KG1 (cell line): ENCODE data around the gene TMF1.

Experiments used
- DNase-seq: peaks from one replicate; lab custom pipeline; 2025; lab: John Stamatoyannopoulos, UW

The TMF1 gene, protein sequence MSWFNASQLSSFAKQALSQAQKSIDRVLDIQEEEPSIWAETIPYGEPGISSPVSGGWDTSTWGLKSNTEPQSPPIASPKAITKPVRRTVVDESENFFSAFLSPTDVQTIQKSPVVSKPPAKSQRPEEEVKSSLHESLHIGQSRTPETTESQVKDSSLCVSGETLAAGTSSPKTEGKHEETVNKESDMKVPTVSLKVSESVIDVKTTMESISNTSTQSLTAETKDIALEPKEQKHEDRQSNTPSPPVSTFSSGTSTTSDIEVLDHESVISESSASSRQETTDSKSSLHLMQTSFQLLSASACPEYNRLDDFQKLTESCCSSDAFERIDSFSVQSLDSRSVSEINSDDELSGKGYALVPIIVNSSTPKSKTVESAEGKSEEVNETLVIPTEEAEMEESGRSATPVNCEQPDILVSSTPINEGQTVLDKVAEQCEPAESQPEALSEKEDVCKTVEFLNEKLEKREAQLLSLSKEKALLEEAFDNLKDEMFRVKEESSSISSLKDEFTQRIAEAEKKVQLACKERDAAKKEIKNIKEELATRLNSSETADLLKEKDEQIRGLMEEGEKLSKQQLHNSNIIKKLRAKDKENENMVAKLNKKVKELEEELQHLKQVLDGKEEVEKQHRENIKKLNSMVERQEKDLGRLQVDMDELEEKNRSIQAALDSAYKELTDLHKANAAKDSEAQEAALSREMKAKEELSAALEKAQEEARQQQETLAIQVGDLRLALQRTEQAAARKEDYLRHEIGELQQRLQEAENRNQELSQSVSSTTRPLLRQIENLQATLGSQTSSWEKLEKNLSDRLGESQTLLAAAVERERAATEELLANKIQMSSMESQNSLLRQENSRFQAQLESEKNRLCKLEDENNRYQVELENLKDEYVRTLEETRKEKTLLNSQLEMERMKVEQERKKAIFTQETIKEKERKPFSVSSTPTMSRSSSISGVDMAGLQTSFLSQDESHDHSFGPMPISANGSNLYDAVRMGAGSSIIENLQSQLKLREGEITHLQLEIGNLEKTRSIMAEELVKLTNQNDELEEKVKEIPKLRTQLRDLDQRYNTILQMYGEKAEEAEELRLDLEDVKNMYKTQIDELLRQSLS

DNA sequence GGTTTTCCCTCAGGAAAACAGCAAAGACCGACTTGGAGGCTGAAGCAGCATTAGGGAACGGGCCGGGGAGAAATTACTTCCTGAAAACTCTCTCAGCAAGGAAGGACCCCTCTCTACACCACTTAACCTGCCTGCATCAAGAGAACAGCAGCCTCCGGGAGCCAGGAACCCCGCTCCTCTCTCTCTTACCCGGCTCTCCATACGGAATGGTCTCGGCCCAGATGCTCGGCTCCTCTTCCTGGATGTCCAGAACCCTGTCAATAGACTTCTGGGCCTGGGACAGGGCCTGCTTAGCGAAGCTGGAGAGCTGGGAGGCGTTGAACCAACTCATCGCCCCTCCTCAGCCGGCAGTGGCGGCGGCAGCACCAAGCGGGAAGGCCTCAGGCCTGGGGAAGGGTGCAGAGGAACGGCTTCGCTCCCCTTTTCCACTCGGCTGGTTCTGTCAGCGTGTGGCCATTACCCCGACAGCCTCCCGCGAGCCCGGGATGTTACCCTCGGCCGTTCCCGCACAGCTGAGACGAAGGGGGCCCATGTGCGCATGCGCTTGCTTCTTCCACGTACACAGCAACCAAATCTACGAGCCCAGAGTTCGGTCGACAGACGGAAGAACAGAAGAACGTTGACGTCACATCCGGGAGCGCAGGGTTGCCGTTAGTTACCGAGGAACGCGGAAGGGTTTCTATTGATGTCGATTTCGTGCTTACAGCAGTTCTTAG lies at the start of gene TMF1:
Gene TMF1, minus strand, starts transcription at position 578 of the 716 bp plus-strand sequence. Its CDS starts 247 bp downstream, at position 331.
- no peak for DNase-seq

GRCh38 chr3:69099576-69099975 lies 47.4 kb upstream of the TMF1 start:
- no peak for DNase-seq

GRCh38 chr3:69097407-69098086 lies 45.4 kb upstream of the TMF1 start:
- DNase-seq: no peak

DNA sequence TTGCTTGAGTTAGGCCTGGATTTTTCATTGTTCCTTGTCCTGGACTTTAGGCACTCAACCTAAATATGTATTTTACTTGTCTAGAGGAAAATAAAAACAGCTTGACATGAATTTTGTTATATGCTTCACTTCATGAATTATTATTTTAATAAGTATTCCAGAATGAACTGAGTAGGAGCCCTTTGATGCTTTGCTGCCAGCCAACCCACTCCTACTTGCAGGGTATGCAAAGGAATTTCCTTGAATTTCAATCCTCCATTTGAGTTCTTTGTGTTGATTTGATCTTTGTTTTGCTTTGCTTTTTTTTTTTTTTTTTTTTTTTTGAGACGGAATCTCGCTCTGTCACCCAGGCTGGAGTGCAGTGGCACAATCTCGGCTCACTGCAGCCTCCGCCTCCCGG lies 44.2 kb upstream of the TMF1 start:
- no peak for DNase-seq

GRCh38 chr3:69095636-69096035 lies 43.5 kb upstream of the TMF1 start:
- DNase-seq: no peak

- DNase-seq: peak; percentile 46
These were observed 42.5 kb upstream of the TMF1 start for GRCh38 chr3:69094467-69095205.

- DNase-seq: peak; percentile 71
These were observed 39.9 kb upstream of the TMF1 start for GRCh38 chr3:69092030-69092516.

DNA sequence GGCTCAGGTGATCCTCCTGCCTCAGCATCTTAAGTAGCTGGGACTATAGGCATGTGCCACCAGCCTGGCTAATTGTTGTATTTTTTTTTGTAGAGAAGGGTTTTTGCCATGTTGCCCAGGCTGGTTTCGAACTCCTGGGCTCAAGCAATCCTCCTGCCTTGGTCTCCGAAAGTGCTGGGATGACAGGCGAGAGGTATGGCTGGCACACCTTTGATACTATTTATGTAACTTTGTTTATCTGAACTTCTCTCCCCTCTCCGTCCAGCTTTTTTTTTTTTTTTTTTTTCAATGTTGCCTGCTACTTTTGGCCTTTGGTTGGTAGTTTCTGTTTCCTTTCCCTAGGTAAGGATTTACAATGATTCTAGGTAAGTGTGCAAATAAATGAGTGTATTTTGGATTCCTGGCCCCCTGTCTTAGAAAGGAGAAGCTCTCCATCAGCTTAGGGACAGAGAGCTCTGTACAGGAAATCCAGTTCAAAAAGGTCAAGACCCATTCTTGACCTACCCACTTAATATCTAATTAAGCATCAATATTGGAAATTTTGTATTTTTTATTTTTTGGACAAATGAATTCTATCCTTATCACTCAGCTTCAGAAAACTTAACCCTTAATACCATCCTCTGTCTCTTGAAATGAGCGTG lies 39.4 kb upstream of the TMF1 start:
- no peak for DNase-seq

GRCh38 chr3:69090021-69090420 lies 37.9 kb upstream of the TMF1 start:
- DNase-seq: no peak

DNA sequence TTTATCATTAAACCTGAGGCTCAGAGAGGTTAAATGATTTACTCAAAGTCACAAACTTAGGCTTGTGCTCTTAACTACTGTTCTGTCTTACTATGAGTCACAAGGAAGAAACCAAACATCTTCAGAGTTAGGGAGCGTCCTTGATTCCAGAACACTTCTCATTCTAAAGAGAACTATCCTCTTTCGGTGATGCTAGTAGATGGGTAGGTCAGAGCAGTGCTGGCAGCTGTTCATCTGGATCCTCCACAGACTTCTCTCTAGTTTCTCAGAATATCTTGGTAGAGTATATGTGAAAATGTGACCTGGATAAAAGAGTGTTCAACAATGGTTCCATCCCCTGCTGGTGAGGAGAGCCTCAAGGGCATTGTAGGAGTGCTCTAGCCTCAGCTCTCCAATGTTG lies 35.9 kb upstream of the TMF1 start:
- DNase-seq: no peak

GRCh38 chr3:69087030-69087791 lies 35.1 kb upstream of the TMF1 start:
- DNase-seq: no peak

- DNase-seq: peak; percentile 63
These were observed 33.9 kb upstream of the TMF1 start for GRCh38 chr3:69085833-69086722.

DNA sequence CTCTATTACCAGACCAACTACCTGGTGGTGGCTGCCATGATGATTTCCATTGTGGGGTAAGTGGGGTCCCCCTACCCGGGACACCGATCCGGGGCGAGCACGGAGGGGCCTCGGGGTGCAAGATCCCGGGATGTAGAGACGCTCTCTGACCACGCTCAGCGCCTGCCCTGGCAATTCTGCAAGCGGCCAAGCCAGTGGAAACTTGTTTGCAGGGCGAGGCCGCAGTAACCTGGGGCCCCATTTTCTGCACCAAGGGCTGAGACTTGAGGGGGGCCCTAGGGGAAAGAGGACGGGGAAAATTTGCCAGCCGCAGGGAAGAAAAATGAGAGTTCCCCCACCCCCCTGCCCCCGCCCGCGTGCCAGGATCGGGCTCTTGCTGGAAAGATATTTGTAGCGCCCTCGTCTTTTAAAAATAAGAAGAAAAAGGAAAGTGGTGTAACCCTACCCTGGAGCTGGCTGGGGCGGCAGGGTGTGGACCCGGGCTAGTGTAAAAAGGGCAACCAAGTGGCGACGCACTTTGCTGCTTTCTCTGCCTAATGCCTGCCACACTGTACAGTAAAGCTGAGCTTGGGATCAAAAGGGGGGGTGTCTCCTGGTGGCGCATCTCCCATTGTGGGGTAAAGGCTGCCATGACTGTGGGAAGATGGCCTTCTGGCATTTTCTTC lies 33.2 kb upstream of the TMF1 start:
- no peak for DNase-seq

- DNase-seq: peak; percentile 89
These were observed 32.4 kb upstream of the TMF1 start, which contains the start of gene ARL6IP5 for GRCh38 chr3:69084326-69085167. TSS of gene ARL6IP5 (plus strand) at chr3:69084937. CDS start at chr3:69085048, 111 bp downstream.

DNA sequence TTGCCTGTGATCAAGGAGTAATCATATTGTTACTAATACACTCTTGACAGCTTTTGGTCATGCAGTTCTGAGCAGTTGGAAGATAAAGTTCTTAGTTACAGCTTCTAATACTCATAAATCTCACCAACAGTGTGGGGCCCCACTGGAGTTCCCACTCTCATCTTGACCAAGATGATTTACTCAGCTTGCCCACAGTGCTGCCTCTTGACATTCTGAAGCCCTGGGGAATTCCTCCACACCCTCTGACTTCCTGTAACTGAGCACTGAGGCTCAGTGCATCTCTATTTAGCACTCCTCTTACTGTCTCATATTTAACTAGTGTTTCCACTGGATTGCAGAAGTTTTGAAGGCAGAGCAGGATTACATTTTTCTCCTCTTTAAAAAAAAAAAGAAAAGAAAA lies 30.7 kb upstream of the TMF1 start:
- DNase-seq: peak; percentile 66

DNA sequence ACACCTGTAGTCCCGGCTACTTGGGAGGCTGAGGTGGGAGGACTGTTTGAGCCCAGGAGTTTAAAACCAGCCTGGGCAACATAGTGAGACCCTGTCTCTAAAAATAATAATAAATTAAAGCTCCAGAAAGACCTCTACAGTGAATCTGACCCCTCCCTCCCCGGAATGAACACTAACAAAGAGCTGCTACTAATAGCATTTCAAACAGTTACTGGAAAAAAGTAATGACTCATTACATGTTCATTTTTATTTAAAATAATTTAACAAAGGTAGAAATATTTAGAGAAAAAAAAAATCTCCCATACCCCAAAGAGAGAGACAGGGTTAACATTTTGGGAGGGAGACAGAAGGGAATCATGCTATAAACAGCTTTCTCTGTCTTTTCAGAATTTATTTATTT lies 30.2 kb upstream of the TMF1 start:
- DNase-seq: no peak
